Mononuclear cell (primary cell): ENCODE measurements around the gene SLC1A2. TPM values are rescaled to one million over a fixed set of nuclear protein-coding genes. Genes with fewer than 3 reads are reported as not detected.

Experiments used
- H3K27me3 ChIP-seq: 2 replicates; pipeline ENCODE4 v1.6.0; 2011; ENCODE audit warnings: low read length, control low read depth; ENCODE audit not compliant: insufficient read depth
- H3K4me1 ChIP-seq: 2 replicates; pipeline ENCODE4 v1.5.1; 2011; ENCODE audit warnings: mild to moderate bottlenecking, low read length, control low read depth; ENCODE audit not compliant: insufficient read depth
- H3K4me3 ChIP-seq: 2 replicates; pipeline ENCODE4 v1.5.1; 2011; ENCODE audit warnings: mild to moderate bottlenecking, low read length, moderate library complexity
- H3K9me3 ChIP-seq: 2 replicates; pipeline ENCODE4 v1.5.1; 2011; ENCODE audit warnings: low read depth, mild to moderate bottlenecking, control low read depth, low read length
- total RNA-seq: library from RNA; depleted of rRNA; stranded (reverse); fragments of >200 nt; gene quantifications from one replicate; pipeline ENCODE4 v1.2.3, GENCODE V29; 2012

Gene SLC1A2
- total RNA-seq, 1 donor, result 2.0 TPM

DNA sequence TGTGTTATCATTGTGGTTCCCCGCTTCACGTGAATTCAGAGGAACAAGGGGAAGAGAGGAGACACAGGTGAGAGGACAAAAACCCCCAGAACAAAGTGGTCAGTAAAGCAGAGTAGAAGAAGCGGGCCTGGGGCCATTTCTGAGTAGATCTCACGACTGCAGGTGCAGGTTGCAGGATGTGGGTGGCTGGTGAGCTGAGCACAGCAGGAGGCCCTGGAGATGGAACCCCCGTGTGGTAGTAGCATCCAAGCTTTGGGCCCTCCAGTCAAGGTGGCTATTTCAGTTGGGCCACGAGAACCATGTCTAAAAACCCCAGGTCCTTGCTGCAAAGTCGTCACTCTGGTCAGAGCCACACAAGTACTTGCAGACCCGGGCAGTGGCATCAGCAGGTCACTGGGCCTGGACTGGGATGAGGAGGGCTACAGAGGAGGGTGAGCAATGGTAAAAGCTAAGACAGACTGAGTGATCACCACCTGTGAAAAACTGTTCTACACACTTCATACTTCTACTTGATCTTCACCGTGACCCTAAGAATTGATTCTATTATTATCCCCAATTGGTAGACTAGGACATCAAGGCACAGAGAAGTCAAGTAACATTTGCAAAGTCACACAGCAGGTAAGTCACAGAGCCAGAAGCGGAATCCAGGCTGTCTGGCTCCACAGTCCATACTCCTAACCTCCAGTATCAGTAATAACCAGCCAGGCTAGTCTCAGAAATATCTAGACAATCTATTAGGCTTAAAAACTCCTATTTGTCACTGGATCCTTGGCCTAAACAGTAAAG lies 43.8 kb downstream of the SLC1A2 start:
- Histone ChIP-seq H3K4me3 (no peak overlapping the region), H3K9me3 (no peaks in the 10 kb centered on the region), H3K4me1 (no peaks in the 10 kb centered on the region), H3K27me3 (no peaks in the 10 kb centered on the region)

DNA sequence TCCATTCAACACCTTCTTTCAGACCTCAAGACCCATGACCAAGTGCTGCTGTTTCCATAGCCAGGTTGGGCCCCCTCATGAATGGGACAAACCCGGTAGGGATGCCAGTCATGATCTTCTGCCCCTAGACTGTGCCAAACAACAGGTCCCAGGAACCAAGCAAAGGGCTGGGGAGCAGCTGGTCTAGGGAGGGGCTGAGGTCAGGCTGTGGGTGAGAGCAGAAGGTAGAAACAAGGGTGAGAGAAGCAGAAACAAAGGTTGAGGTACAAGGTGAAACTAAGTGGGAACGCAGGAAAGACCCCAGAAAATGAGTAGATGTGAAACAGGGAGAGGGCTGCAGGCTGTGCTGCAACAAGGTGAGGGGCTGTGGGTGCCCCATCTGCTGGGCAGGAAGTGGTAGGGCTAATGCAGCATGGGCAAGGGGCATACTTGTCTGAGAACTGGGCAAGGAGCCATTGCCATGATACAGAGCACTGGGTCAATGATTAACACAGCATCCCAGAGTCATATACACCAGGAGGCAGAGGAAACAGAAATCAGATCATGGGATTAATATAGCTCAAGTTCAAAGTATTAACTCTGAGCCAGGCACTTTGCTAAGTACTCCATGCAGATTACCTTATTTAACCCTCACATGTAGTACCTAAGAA lies 45.9 kb downstream of the SLC1A2 start:
- no peaks in the 10 kb centered on the region for H3K27me3 ChIP-seq
- H3K9me3 ChIP-seq, result no peaks in the 10 kb centered on the region
- no peaks in the 10 kb centered on the region for H3K4me1 ChIP-seq
- H3K4me3 ChIP-seq, result no peak overlapping the region

GRCh38 chr11:35372565-35373283 lies 46.6 kb downstream of the SLC1A2 start:
- H3K4me1 ChIP-seq, result no peaks in the 10 kb centered on the region
- no peak overlapping the region for H3K4me3 ChIP-seq
- no peaks in the 10 kb centered on the region for H3K27me3 ChIP-seq
- H3K9me3 ChIP-seq, result no peaks in the 10 kb centered on the region

- no peaks in the 10 kb centered on the region for H3K27me3 ChIP-seq
- H3K9me3 ChIP-seq, result no peaks in the 10 kb centered on the region
- H3K4me1 ChIP-seq, result peaks cover 3% of the 10 kb centered on the region
- no peak overlapping the region for H3K4me3 ChIP-seq
Measured at GRCh38 chr11:35367491-35367890, 51.9 kb downstream of the SLC1A2 start.

DNA sequence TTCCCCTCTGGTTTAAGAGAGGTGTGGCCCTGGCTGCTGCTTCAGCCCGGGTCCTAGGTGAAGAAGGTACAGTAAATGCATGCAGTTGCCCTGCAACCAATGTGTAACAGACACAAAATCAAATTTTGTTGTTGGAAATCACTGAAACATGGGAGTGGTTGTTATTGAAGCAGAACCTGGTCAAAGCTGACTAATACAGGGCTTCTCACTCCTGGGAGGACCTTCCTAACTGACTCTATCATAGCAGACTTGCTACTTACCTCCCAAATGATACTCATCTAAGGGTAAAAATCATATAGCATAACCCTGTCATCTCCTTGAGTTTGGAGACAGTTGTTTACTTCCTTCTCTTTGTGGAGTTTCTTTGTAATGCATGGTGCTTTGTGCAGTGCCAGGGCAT lies 52.6 kb downstream of the SLC1A2 start:
- Histone ChIP-seq H3K4me1 (peaks cover 3% of the 10 kb centered on the region), H3K27me3 (no peaks in the 10 kb centered on the region), H3K4me3 (no peak overlapping the region), H3K9me3 (no peaks in the 10 kb centered on the region)

DNA sequence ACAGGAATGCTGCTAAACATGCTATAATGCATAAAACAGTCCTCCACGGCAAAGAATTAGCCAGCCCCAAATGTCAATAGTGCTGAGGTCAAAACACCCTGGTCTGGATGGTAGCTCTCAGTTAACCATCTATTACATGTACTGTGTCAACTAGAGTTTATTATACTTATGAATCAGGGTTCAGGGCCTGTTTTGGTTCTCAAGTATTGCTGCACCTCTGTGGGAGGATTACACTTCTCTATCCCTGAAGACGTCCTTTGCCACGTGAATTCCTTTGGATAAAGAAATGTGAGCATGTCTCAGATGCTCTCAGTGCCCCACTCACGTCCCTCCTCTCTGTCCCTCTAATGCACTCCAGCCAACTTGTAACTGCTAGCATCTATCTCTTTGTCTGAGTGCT lies 53.4 kb downstream of the SLC1A2 start:
- Histone ChIP-seq H3K27me3 (no peaks in the 10 kb centered on the region), H3K4me1 (peaks cover 3% of the 10 kb centered on the region), H3K9me3 (no peaks in the 10 kb centered on the region), H3K4me3 (no peak overlapping the region)

DNA sequence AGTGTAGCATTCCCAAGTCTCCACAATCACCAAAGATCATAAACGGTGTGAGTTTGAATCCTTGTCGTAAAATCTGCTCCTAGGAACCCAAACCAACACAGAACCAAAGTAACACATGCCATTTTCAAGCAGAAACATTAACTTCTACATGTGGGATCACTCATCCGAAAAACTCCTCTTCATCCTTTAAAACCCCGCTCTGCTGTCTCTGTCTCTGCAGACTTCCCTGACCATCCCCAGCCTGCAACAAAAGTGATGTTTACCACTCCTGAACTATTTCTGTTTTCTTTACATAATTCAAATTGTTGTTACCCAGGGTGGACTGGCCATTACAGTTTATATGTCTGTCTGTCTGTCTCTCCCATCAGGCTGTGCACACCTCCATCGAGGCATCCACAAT lies 54.0 kb downstream of the SLC1A2 start:
- Histone ChIP-seq H3K27me3 (no peaks in the 10 kb centered on the region), H3K4me1 (peaks cover 3% of the 10 kb centered on the region), H3K9me3 (no peaks in the 10 kb centered on the region), H3K4me3 (no peak overlapping the region)

DNA sequence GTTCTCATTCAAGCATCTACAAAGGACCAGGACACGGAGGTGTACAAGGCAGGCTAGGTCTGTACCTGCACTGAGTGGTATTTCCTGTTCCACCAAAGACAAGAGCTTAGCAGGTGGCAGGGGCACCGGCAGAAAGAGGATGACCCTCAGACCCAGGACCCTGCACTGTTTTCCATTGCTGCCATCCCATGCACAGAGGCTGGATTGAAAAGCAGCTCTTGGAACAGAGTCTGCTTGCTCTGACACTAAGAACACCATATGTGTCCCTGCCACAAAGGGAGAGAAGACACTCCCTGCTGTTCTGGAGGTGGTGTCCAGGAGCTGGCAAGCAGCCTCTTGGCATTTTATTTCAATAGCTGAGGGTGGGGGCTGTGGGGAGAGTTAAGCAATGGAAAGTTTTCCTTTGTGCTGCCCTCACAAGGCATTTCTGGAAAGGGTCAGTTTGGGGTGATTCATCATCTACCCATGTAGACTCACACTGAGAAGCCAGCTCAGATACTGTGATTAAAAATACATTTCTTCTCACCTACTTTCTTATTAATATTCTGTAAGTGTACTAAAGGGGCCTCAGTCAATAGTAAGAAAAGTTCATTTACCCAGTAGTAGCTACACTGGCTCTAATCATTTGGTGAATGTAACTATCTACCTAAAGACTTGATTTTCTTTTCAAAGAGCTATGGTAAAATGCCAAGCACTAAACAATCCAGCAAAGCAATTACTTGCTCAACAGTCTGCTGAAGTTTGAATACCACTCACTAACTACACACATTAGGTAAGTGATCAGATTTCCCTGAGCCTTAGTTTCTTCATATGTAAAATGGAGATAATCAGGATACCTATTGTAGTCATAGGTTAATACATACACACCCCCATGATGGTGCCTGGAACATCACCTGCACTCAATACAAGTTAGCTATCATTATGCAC lies 55.2 kb downstream of the SLC1A2 start:
- Histone ChIP-seq H3K4me1 (peaks cover 3% of the 10 kb centered on the region), H3K4me3 (no peak overlapping the region), H3K27me3 (no peaks in the 10 kb centered on the region), H3K9me3 (no peaks in the 10 kb centered on the region)

GRCh38 chr11:35363246-35363801 lies 56.0 kb downstream of the SLC1A2 start:
- peaks cover 3% of the 10 kb centered on the region for H3K4me1 ChIP-seq
- no peak overlapping the region for H3K4me3 ChIP-seq
- H3K9me3 ChIP-seq, result no peaks in the 10 kb centered on the region
- no peaks in the 10 kb centered on the region for H3K27me3 ChIP-seq

GRCh38 chr11:35362521-35362980 lies 56.8 kb downstream of the SLC1A2 start:
- Histone ChIP-seq H3K27me3 (no peaks in the 10 kb centered on the region), H3K9me3 (no peaks in the 10 kb centered on the region), H3K4me1 (peaks cover 3% of the 10 kb centered on the region), H3K4me3 (no peak overlapping the region)

DNA sequence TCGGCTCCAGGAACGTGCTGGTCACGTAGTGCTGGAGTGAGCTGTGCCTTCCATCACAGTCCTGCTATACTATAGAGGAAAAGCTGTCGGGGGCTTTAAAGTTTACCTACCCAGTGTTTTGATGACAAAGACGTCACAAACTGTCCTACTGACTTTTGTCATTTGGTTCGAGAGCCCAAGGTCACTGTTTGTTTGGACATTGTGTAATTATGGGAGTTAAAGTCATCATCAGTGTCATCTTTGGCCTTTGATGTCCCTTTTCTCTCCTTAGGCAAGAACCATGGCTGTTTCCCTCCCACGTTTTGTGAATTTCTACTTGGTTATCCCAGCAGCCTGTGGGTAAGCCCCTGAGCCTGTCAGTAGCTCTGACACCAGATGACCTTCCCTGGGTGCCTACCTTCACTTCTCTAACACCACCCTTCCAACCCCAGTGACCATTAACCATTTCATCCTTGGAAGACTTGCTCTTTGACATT lies 59.3 kb downstream of the SLC1A2 start:
- no peaks in the 10 kb centered on the region for H3K27me3 ChIP-seq

DNA sequence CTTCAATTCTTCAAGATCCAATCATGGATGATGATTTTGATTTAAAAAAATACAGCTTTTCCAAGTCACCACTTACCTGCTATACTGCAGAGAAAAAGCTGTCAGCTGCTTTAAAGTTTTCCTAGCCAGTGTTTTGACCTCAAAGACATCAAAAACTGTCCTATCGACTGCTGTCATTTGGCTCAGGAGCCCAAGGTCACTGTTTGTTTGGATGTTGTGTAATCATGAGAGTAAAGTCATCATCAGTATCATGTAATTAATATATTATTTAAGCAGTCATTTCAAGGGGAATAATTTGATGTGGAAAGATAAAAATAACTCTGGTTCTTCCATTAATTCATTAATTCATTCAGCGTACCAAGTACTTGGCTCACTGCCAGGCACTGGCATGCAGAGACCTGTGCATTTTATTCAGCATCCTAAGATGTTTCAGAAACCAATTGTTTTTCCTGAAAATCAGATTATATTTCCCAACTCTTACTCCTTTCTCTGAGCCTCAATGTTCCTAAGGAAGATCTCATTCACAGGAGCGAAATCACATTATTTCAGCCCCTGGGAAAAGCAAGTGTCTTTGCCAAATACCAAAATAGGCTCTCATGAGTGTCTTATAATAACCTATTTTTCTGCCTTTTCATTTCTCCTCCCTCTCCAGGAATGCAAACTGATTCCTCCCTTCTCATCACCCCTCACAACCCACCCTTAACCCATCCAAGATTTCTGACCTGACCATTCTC lies 59.9 kb downstream of the SLC1A2 start:
- H3K27me3 ChIP-seq, result no peaks in the 10 kb centered on the region
- no peak overlapping the region for H3K4me3 ChIP-seq
- peaks cover 3% of the 10 kb centered on the region for H3K4me1 ChIP-seq
- no peaks in the 10 kb centered on the region for H3K9me3 ChIP-seq

More for the DNA sequence above, 59.3 kb downstream of the SLC1A2 start:
- H3K4me1 ChIP-seq, result peaks cover 3% of the 10 kb centered on the region
- no peak overlapping the region for H3K4me3 ChIP-seq
- no peaks in the 10 kb centered on the region for H3K9me3 ChIP-seq

DNA sequence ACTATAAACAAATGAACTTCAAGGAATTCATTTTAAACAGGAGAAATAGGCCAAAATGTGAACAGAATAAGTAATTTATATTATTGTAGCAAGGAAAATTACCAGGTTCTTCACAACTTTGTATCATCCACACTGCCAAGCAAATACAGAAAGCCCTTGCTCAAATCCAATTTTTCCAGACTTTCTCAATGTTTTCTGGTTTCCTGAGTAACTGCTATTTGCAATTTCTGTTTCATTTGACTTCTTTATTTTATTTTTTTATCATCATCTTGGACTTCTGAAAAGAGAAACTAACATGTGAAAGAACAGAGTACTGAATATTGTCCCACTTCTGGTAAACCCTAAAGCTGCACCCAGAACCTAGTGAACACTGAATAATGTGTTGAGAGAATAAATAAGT lies 61.0 kb downstream of the SLC1A2 start:
- H3K4me1 ChIP-seq, result peaks cover 3% of the 10 kb centered on the region
- no peak overlapping the region for H3K4me3 ChIP-seq
- H3K9me3 ChIP-seq, result no peaks in the 10 kb centered on the region
- H3K27me3 ChIP-seq, result no peaks in the 10 kb centered on the region

DNA sequence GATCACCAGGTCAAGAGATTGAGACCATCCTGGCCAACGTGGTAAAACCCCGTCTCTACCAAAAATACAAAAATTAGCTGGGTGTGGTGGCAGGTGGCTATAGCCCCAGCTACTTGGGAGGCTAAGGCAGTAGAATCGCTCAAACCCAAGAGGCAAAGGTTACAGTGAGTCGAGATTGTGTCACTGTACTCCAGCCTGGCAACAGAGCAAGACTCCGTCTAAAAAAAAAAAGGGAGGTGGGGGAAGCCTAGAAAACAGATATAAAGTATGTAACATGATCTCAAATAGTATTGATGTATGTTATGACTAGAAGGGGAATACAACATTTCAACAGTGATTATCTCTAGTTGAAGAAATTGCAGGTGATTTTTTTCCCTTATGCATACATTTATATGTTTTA lies 61.4 kb downstream of the SLC1A2 start:
- H3K4me1 ChIP-seq, result no peaks in the 10 kb centered on the region
- no peaks in the 10 kb centered on the region for H3K9me3 ChIP-seq
- H3K4me3 ChIP-seq, result no peak overlapping the region
- no peaks in the 10 kb centered on the region for H3K27me3 ChIP-seq
